A549 (cell line): Measurements from ENCODE around the gene YBX1. TPM values are rescaled to one million over a fixed set of nuclear protein-coding genes. Genes with fewer than 3 reads are reported as not detected.

Source experiments
- ATAC-seq, 2 experiments: fragments of 200-7000 bp in 1 of 2; fragments of >200 bp in 1 of 2; cut with Nextera tagmentation in 1 of 2; cut with Tn5 transposase in 1 of 2; 3 replicates each; pipeline versions ENCODE4 v1.8.0 to v1.9.1; 2018 to 2020; ENCODE audit warnings: mild to moderate bottlenecking in 1 of 2, moderate library complexity in 1 of 2
- CTCF ChIA-PET: fragments of 300-600 bp; sonication (Branson Sonifier 250); formaldehyde crosslinking; extraction: SDS; loops from one replicate; lab custom pipeline; 2021; ENCODE audit warnings: antibody characterized with exemption, inconsistent platforms; lab: Yijun Ruan, JAX
- POLR2A ChIA-PET: fragments of 350-600 bp; formaldehyde crosslinking; extraction: SDS; loops from one replicate; lab custom pipeline; 2021; ENCODE audit warnings: antibody characterized with exemption, inconsistent platforms; lab: Yijun Ruan, JAX
- DNase-seq, 2 experiments: peaks; one replicate each; pipeline versions ENCODE4 v3.0.0 to v3.0.0-alpha.2; 2011 to 2016; ENCODE audit warnings: low read depth in 1 of 2, low spot score in 1 of 2
- FAIRE-seq: peaks from 2 replicates; lab custom pipeline; 2011; peaks lifted over from hg19 to GRCh38; lab: Jason Lieb, UNC
- H3K27ac ChIP-seq, 2 experiments: fragments of >200 bp; sonication (Bioruptor Twin); formaldehyde crosslinking; 3 replicates each; pipeline ENCODE4 v1.5.1; 2016 to 2017
- H3K4me1 ChIP-seq: fragments of >200 bp; sonication (Bioruptor Twin); formaldehyde crosslinking; 3 replicates; pipeline ENCODE4 v1.6.1; 2016
- H3K4me2 ChIP-seq: fragments of >200 bp; sonication (Bioruptor Twin); formaldehyde crosslinking; 3 replicates; pipeline ENCODE4 v1.6.1; 2016
- H3K4me3 ChIP-seq: fragments of >200 bp; sonication (Bioruptor Twin); formaldehyde crosslinking; 3 replicates; pipeline ENCODE4 v1.5.1; 2016
- H3K9me3 ChIP-seq: fragments of >200 bp; sonication (Bioruptor Twin); formaldehyde crosslinking; 3 replicates; pipeline ENCODE4 v1.6.1; 2016
- ATOH8 ChIP-seq: fragments of 250-450 bp; sonication (Bioruptor Pico); IDR thresholded peaks from 2 replicates; pipeline ENCODE4 v1.5.0; 2020; ENCODE audit warnings: low read depth, mild to moderate bottlenecking, moderate library complexity
- BCL3 ChIP-seq: fragments of >200 bp; sonication (Bioruptor Twin); formaldehyde crosslinking; IDR thresholded peaks from 3 replicates; pipeline ENCODE4 v1.6.1; 2016
- BHLHE40 ChIP-seq: IDR thresholded peaks from 2 replicates; pipeline ENCODE4 v1.6.1; 2012; ENCODE audit warnings: low read depth, low read length, inconsistent platforms
- CBX2 ChIP-seq: fragments of 200-600 bp; sonication (generic); IDR thresholded peaks from 2 replicates; pipeline ENCODE4 v1.6.1; 2016; ENCODE audit warnings: low read depth, mild to moderate bottlenecking, borderline replicate concordance
- CHD2 ChIP-seq: fragments of 150-350 bp; IDR thresholded peaks from 2 replicates; pipeline ENCODE4 v1.6.1; 2014; ENCODE audit warnings: low read length; ENCODE audit not compliant: partially characterized antibody
- CHD4 ChIP-seq: fragments of 200-600 bp; sonication (generic); IDR thresholded peaks from 2 replicates; pipeline ENCODE4 v1.6.1; 2016; ENCODE audit warnings: antibody characterized with exemption, mild to moderate bottlenecking, borderline replicate concordance
- CTCF ChIP-seq: fragments of >200 bp; sonication (Bioruptor Twin); formaldehyde crosslinking; IDR thresholded peaks from 3 replicates; pipeline ENCODE4 v1.5.1; 2016
- E2F6 ChIP-seq: IDR thresholded peaks from 2 replicates; pipeline ENCODE4 v1.6.1; 2012; ENCODE audit warnings: low read depth, borderline replicate concordance
- EP300 ChIP-seq, 2 experiments: fragments of >200 bp; sonication (Bioruptor Twin); formaldehyde crosslinking; IDR thresholded peaks; 2 replicates in 1 of 2; 3 replicates in 1 of 2; pipeline ENCODE4 v1.6.1; 2016 to 2017
- HDAC2 ChIP-seq: fragments of 200-600 bp; sonication (generic); IDR thresholded peaks from 2 replicates; pipeline ENCODE4 v1.6.1; 2016
- HOXB5 ChIP-seq: fragments of 250-450 bp; sonication (Bioruptor Pico); IDR thresholded peaks from 2 replicates; pipeline ENCODE4 v1.5.0; 2020; ENCODE audit warnings: mild to moderate bottlenecking, moderate library complexity
- JUN ChIP-seq, 2 experiments: fragments of >200 bp; sonication (Bioruptor Twin); formaldehyde crosslinking; IDR thresholded peaks; 2 replicates in 1 of 2; 3 replicates in 1 of 2; pipeline ENCODE4 v1.6.1; 2016 to 2017
- KDM1A ChIP-seq: fragments of 200-600 bp; sonication (generic); IDR thresholded peaks from 2 replicates; pipeline ENCODE4 v1.6.1; 2016; ENCODE audit warnings: low read depth, mild to moderate bottlenecking
- KDM5A ChIP-seq: fragments of 200-600 bp; sonication (generic); IDR thresholded peaks from 2 replicates; pipeline ENCODE4 v1.6.1; 2016; ENCODE audit warnings: antibody characterized with exemption, mild to moderate bottlenecking
- MAZ ChIP-seq: fragments of 150-350 bp; IDR thresholded peaks from 2 replicates; pipeline ENCODE4 v1.6.1; 2014; ENCODE audit warnings: antibody characterized with exemption, low read depth, low read length, borderline replicate concordance
- MYC ChIP-seq: IDR thresholded peaks from 2 replicates; pipeline ENCODE4 v1.6.1; 2012; ENCODE audit warnings: mild to moderate bottlenecking, inconsistent platforms, low read length, improper control_type of control experiment, borderline replicate concordance
- NFE2L2 ChIP-seq: fragments of 150-350 bp; conservative IDR thresholded peaks from 2 replicates; pipeline ENCODE4 v1.6.1; 2014; ENCODE audit warnings: low read length
- NPAS2 ChIP-seq: fragments of 250-450 bp; sonication (Bioruptor Pico); IDR thresholded peaks from 2 replicates; pipeline ENCODE4 v1.8.0; 2022; ENCODE audit warnings: mild to moderate bottlenecking, moderate library complexity, borderline replicate concordance
- NR3C1 ChIP-seq: fragments of >200 bp; sonication (Bioruptor Twin); formaldehyde crosslinking; IDR thresholded peaks from 3 replicates; pipeline ENCODE4 v1.6.1; 2017
- PHF8 ChIP-seq: fragments of 200-600 bp; sonication (generic); IDR thresholded peaks from 2 replicates; pipeline ENCODE4 v1.6.1; 2016; ENCODE audit warnings: low read depth, mild to moderate bottlenecking, antibody characterized with exemption, moderate library complexity, borderline replicate concordance
- POLR2AphosphoS2 ChIP-seq: conservative IDR thresholded peaks from 2 replicates; pipeline ENCODE4 v1.6.1; 2012; ENCODE audit warnings: low read length, improper control_type of control experiment, inconsistent platforms
- RAD21 ChIP-seq, 2 experiments: fragments of >200 bp in 1 of 2; sonication (Bioruptor Twin) in 1 of 2; formaldehyde crosslinking in 1 of 2; IDR thresholded peaks in 1 of 2; conservative IDR thresholded peaks in 1 of 2; 2 replicates in 1 of 2; 3 replicates in 1 of 2; pipeline ENCODE4 v1.6.1; 2012 to 2018; ENCODE audit warnings: inconsistent platforms in 1 of 2
- RCOR1 ChIP-seq: fragments of 150-350 bp; IDR thresholded peaks from 2 replicates; pipeline ENCODE4 v1.6.1; 2014; ENCODE audit warnings: antibody characterized with exemption, low read length, low read depth
- RNF2 ChIP-seq: fragments of 200-600 bp; sonication (generic); IDR thresholded peaks from 2 replicates; pipeline ENCODE4 v1.6.1; 2016; ENCODE audit warnings: low read depth, mild to moderate bottlenecking, antibody characterized with exemption, moderate library complexity, borderline replicate concordance
- TFCP2L1 ChIP-seq: fragments of 250-450 bp; sonication (Bioruptor Pico); IDR thresholded peaks from 2 replicates; pipeline ENCODE4 v1.5.0; 2021; ENCODE audit warnings: mild to moderate bottlenecking
- USF2 ChIP-seq: fragments of 450-650 bp; IDR thresholded peaks from 2 replicates; pipeline ENCODE4 v1.6.1; 2014; ENCODE audit warnings: antibody characterized with exemption
- ZC3H11A ChIP-seq: fragments of 450-650 bp; IDR thresholded peaks from 2 replicates; pipeline ENCODE4 v1.6.1; 2014; ENCODE audit warnings: antibody characterized with exemption, mild to moderate bottlenecking
- ZSCAN20 ChIP-seq: fragments of 250-450 bp; sonication (Bioruptor Pico); IDR thresholded peaks from 2 replicates; pipeline ENCODE4 v1.8.0; 2022; ENCODE audit warnings: mild to moderate bottlenecking, moderate library complexity
- WGBS: methylation state at CpG from one replicate; pipeline ENCODE4 v1.1.6; 2017; ENCODE audit errors: missing lambda C conversion rate; 5-methylcytosine and 5-hydroxymethylcytosine counted together
- polyA plus RNA-seq, 4 experiments: library from polyadenylated mRNA; depleted of rRNA in 3 of 4; stranded (reverse); fragments of >200 nt; fragmentation: RNase III in 1 of 4; extraction: RNeasy Plus Mini Kit Qiagen cat#74134 plus additional on column Dnase treatment in 1 of 4; gene quantifications; 2 replicates in 3 of 4; 3 replicates in 1 of 4; pipeline ENCODE4 v1.2.3, GENCODE V29; 2011 to 2017

The YBX1 gene
- polyA plus RNA-seq, 2 of the 4 experiments (the other 2 are of a cell fraction) = 488 to 747 TPM

- TF ChIP-seq ATOH8 (CRISPR knock-in tag) (peak; percentile 9; the same call in 1 of the 2 replicates), E2F6 (peak; percentile 89), USF2 (peak; percentile 46), NPAS2 (CRISPR knock-in tag) (0 out of 2 replicates have a peak, but pooled peaks have one; percentile 4), PHF8 (peak; percentile 70; the same call in 1 of the 2 replicates), MYC (0 out of 2 replicates have a peak, but pooled peaks have one; percentile 40), KDM5A (peak; percentile 79)
Observed at GRCh38 chr1:42657981-42658876, 24.0 kb upstream of the YBX1 start, which contains the start of gene PPIH (continued).

GRCh38 chr1:42658877-42659337 lies 23.3 kb upstream of the YBX1 start:
- FAIRE-seq (no peak), ATAC-seq (peak in 1 of 2 experiments; percentile 21; a peak in 3 of 6 replicates), DNase-seq (no peak)
- H3K9me3 ChIP-seq = no peaks in the 10 kb centered on the region
- H3K4me2 ChIP-seq = peak overlapping the region; percentile 83
- ChIA-PET POLR2A (no interaction called here), CTCF (no interaction called here)
- H3K4me1 ChIP-seq = peaks cover 8% of the 10 kb centered on the region; the same call in 1 of the 3 replicates
- H3K27ac ChIP-seq = peak overlapping the region; percentile 83 to 96
- TF ChIP-seq ZC3H11A (no peak), MAZ (no peak), HDAC2 (no peak), BHLHE40 (no peak), KDM1A (no peak), ZSCAN20 (CRISPR knock-in tag) (no peak), KDM5A (no peak), CBX2 (no peak), CHD2 (no peak), RNF2 (no peak), NFE2L2 (no peak), USF2 (no peak), TFCP2L1 (CRISPR knock-in tag) (no peak), RAD21 (conservative IDR thresholded peaks at IDR 0.05 in 1 of 2, IDR thresholded peaks at IDR 0.05 in 1 of 2) (no peak)
- WGBS = 16% methylated on average over 13 of the region's 20 CpGs
- H3K4me3 ChIP-seq = peak overlapping the region; percentile 75

- Histone ChIP-seq H3K4me3 (no peak overlapping the region), H3K27ac (no peak overlapping the region), H3K4me2 (no peak overlapping the region), H3K9me3 (no peaks in the 10 kb centered on the region), H3K4me1 (peaks cover 8% of the 10 kb centered on the region; the same call in 1 of the 3 replicates)
- no peak for ATAC-seq
- 89% methylated on average over 3 of the region's 3 CpGs for WGBS
- POLR2A ChIA-PET = no interaction called here
- CTCF ChIA-PET = no interaction called here
- FAIRE-seq = no peak
- no peak for DNase-seq
- TF ChIP-seq JUN (IDR thresholded peaks at IDR 0.05) = no peak
- TF ChIP-seq CTCF = no peak
- TF ChIP-seq KDM5A = no peak
- TF ChIP-seq CHD4 = no peak
- TF ChIP-seq HOXB5 (CRISPR knock-in tag) = no peak
- no peak for TF ChIP-seq POLR2AphosphoS2
- no peak for TF ChIP-seq EP300 (IDR thresholded peaks at IDR 0.05)
- TF ChIP-seq NR3C1 = no peak
- no peak for TF ChIP-seq RCOR1
- TF ChIP-seq BCL3 = no peak
Observed at GRCh38 chr1:42660907-42661500, 21.2 kb upstream of the YBX1 start.
